ENCODE data around the gene NRG3. TPM values are rescaled to one million over a fixed set of nuclear protein-coding genes. Genes with fewer than 3 reads are reported as not detected.

The NRG3 gene
- total and polyA plus RNA-seq, 2 donors (not counting 1 experiment from before 2014, with no cell fraction given): 0.06 TPM; not detected in 1

GRCh38 chr10:82934429-82934828 lies 1059.4 kb downstream of the NRG3 start:
- no peaks in the 10 kb centered on the region for H3K9me3 ChIP-seq (ENCODE audit: control extremely low read depth in 1 of 3, control insufficient read depth in 2 of 3, insufficient read depth in 1 of 3, low read length in 2 of 3)
- no peaks in the 10 kb centered on the region for H4K20me1 ChIP-seq (ENCODE audit: control insufficient read depth, insufficient read depth, low read length, poor library complexity, severe bottlenecking)
- intact Hi-C loops (cut with micrococcal nuclease): no loop called here
- no peak overlapping the region for H3K4me3 ChIP-seq (ENCODE audit: control extremely low read depth in 1 of 5, extremely low read depth in 1 of 5, insufficient read depth in 1 of 5, low read depth in 2 of 5, low read length in 4 of 5)
- H2AFZ ChIP-seq (ENCODE audit: insufficient read depth, low read depth, low read length, poor library complexity, severe bottlenecking): no peak overlapping the region
- no peaks in the 10 kb centered on the region for H3K4me1 ChIP-seq (ENCODE audit: control insufficient read depth in 2 of 2, insufficient read depth in 2 of 2, low read length in 2 of 2)
- H3K4me2 ChIP-seq (replicated peaks; ENCODE audit: low read depth, low read length, poor library complexity, severe bottlenecking): no peak overlapping the region
- no peaks in the 10 kb centered on the region for H3K27me3 Mint-ChIP-seq
- H3K27me3 ChIP-seq (replicated peaks in 1 of 4; ENCODE audit: control extremely low read depth in 1 of 4, control insufficient read depth in 3 of 4, insufficient read depth in 4 of 4, low read length in 3 of 4): no peaks in the 10 kb centered on the region
- H3K36me3 ChIP-seq (replicated peaks in 1 of 2; ENCODE audit: control extremely low read depth in 1 of 2, control insufficient read depth in 1 of 2, extremely low read depth in 1 of 2, insufficient read depth in 2 of 2, low read length in 1 of 2): no peaks in the 10 kb centered on the region
- no CpG with 5 or more reads among the region's 2 CpGs for WGBS (ENCODE audit: insufficient coverage)
- no peak for ATAC-seq (ENCODE audit: low read depth)
- ChIA-PET CTCF (no interaction called here), POLR2A (no interaction called here)
- no peaks in the 10 kb centered on the region for H3K4me1 Mint-ChIP-seq
- DNase-seq: no peak
- no peak overlapping the region for H3K9ac ChIP-seq (ENCODE audit: low read length)
- no peak overlapping the region for H3K27ac Mint-ChIP-seq
- TF ChIP-seq CTCF (IDR thresholded peaks at IDR 0.05) (no peak), EZH2 (IDR thresholded peaks at IDR 0.05; ENCODE audit: borderline replicate concordance, insufficient read depth, low read depth, low read length, poor library complexity, severe bottlenecking) (no peak)
- H3K4me3 Mint-ChIP-seq: no peak overlapping the region
- no peaks in the 10 kb centered on the region for H3K79me2 ChIP-seq (ENCODE audit: control insufficient read depth, insufficient read depth, low read length)
- H3K9me3 Mint-ChIP-seq (ENCODE audit: insufficient read depth): no peaks in the 10 kb centered on the region
- H3K27ac ChIP-seq (ENCODE audit: low read length in 2 of 2): no peak overlapping the region

- Histone ChIP-seq H3K9me3 (ENCODE audit: control extremely low read depth in 1 of 3, control insufficient read depth in 2 of 3, insufficient read depth in 1 of 3, low read length in 2 of 3) (no peaks in the 10 kb centered on the region), H3K4me3 (ENCODE audit: control extremely low read depth in 1 of 5, extremely low read depth in 1 of 5, insufficient read depth in 1 of 5, low read depth in 2 of 5, low read length in 4 of 5) (no peak overlapping the region), H3K27ac (ENCODE audit: low read length in 2 of 2) (no peak overlapping the region), H2AFZ (ENCODE audit: insufficient read depth, low read depth, low read length, poor library complexity, severe bottlenecking) (no peak overlapping the region), H3K36me3 (replicated peaks in 1 of 2; ENCODE audit: control extremely low read depth in 1 of 2, control insufficient read depth in 1 of 2, extremely low read depth in 1 of 2, insufficient read depth in 2 of 2, low read length in 1 of 2) (no peaks in the 10 kb centered on the region), H3K4me2 (replicated peaks; ENCODE audit: low read depth, low read length, poor library complexity, severe bottlenecking) (no peak overlapping the region), H3K79me2 (ENCODE audit: control insufficient read depth, insufficient read depth, low read length) (no peaks in the 10 kb centered on the region), H3K9ac (ENCODE audit: low read length) (no peak overlapping the region), H3K27me3 (replicated peaks in 1 of 4; ENCODE audit: control extremely low read depth in 1 of 4, control insufficient read depth in 3 of 4, insufficient read depth in 4 of 4, low read length in 3 of 4) (no peaks in the 10 kb centered on the region), H4K20me1 (ENCODE audit: control insufficient read depth, insufficient read depth, low read length, poor library complexity, severe bottlenecking) (no peaks in the 10 kb centered on the region), H3K4me1 (ENCODE audit: control insufficient read depth in 2 of 2, insufficient read depth in 2 of 2, low read length in 2 of 2) (no peaks in the 10 kb centered on the region)
- ChIA-PET POLR2A (no interaction called here), CTCF (no interaction called here)
- Mint-ChIP-seq H3K4me3 (no peak overlapping the region), H3K9me3 (ENCODE audit: insufficient read depth) (no peaks in the 10 kb centered on the region), H3K4me1 (no peaks in the 10 kb centered on the region), H3K27ac (no peak overlapping the region), H3K27me3 (no peaks in the 10 kb centered on the region)
- no peak for ATAC-seq (ENCODE audit: low read depth)
- intact Hi-C loops (cut with micrococcal nuclease): no loop called here
- no peak for DNase-seq
- TF ChIP-seq CTCF (IDR thresholded peaks at IDR 0.05) (no peak), EZH2 (IDR thresholded peaks at IDR 0.05; ENCODE audit: borderline replicate concordance, insufficient read depth, low read depth, low read length, poor library complexity, severe bottlenecking) (no peak)
- no CpG with 5 or more reads among the region's 2 CpGs for WGBS (ENCODE audit: insufficient coverage)
These were observed 1060.0 kb downstream of the NRG3 start for GRCh38 chr10:82934947-82935346.
